HG03354 (cell line): Measurements from ENCODE around the gene CA5A.
A peak's percentile ranks its signal among the peaks of the same experiment; 100 is the strongest.

ENCODE experiments used
- ATAC-seq: cut with Tn5 transposase; IDR thresholded peaks from one replicate; pipeline ENCODE4 v1.9.1; 2021; ENCODE audit warnings: mild to moderate bottlenecking; ENCODE audit not compliant: unreplicated experiment, poor library complexity, severe bottlenecking

CA5A gene

GRCh38 chr16:87854907-87855683 lies 81.2 kb downstream of the CA5A start:
- no peak for ATAC-seq

- ATAC-seq, result no peak
Observed at GRCh38 chr16:87854053-87854906, 82.0 kb downstream of the CA5A start.

- ATAC-seq, result peak; percentile 50
Observed at GRCh38 chr16:87853411-87854052, 82.8 kb downstream of the CA5A start.

- ATAC-seq, result no peak
Observed at GRCh38 chr16:87851601-87852000, 84.7 kb downstream of the CA5A start.

GRCh38 chr16:87851141-87851587 lies 85.2 kb downstream of the CA5A start:
- no peak for ATAC-seq

- ATAC-seq, result no peak
Observed at GRCh38 chr16:87850009-87851006, 86.0 kb downstream of the CA5A start.

GRCh38 chr16:87849419-87850008 lies 86.8 kb downstream of the CA5A start:
- no peak for ATAC-seq

- ATAC-seq, result no peak
Observed at GRCh38 chr16:87848676-87849345, 87.5 kb downstream of the CA5A start.

- no peak for ATAC-seq
Observed at GRCh38 chr16:87847785-87848675, 88.3 kb downstream of the CA5A start.

- no peak for ATAC-seq
Observed at GRCh38 chr16:87847467-87847784, 88.9 kb downstream of the CA5A start.

- ATAC-seq, result no peak
Observed at GRCh38 chr16:87846705-87847466, 89.4 kb downstream of the CA5A start.

- no peak for ATAC-seq
Observed at GRCh38 chr16:87845807-87846619, 90.3 kb downstream of the CA5A start.

GRCh38 chr16:87845213-87845612 lies 91.1 kb downstream of the CA5A start:
- no peak for ATAC-seq

GRCh38 chr16:87844809-87845208 lies 91.5 kb downstream of the CA5A start:
- no peak for ATAC-seq

GRCh38 chr16:87844120-87844733 lies 92.1 kb downstream of the CA5A start:
- no peak for ATAC-seq

GRCh38 chr16:87843678-87844105 lies 92.6 kb downstream of the CA5A start:
- ATAC-seq, result no peak
